Measurements from ENCODE around the gene COBLL1.

Gene COBLL1

GRCh38 chr2:164667566-164667965 is 174.1 kb downstream of the COBLL1 start:
- no peak for DNase-seq

GRCh38 chr2:164664070-164664469 is 177.6 kb downstream of the COBLL1 start:
- no peak for DNase-seq

- no peak for DNase-seq
Observed at GRCh38 chr2:164662868-164663631, 178.6 kb downstream of the COBLL1 start.

- DNase-seq = no peak
Observed at GRCh38 chr2:164662066-164662465, 179.6 kb downstream of the COBLL1 start.

- DNase-seq = no peak
Observed at GRCh38 chr2:164661349-164661748, 180.3 kb downstream of the COBLL1 start.

- no peak for DNase-seq
Observed at GRCh38 chr2:164657129-164657528, 184.5 kb downstream of the COBLL1 start.

- no peak for DNase-seq
Observed at GRCh38 chr2:164655750-164656149, 185.9 kb downstream of the COBLL1 start.

- no peak for DNase-seq
Observed at GRCh38 chr2:164655336-164655735, 186.3 kb downstream of the COBLL1 start.

- no peak for DNase-seq
Observed at GRCh38 chr2:164651361-164651760, 190.3 kb downstream of the COBLL1 start.

- no peak for DNase-seq
Observed at GRCh38 chr2:164644036-164644700, 197.5 kb downstream of the COBLL1 start.

GRCh38 chr2:164642946-164643555 is 198.6 kb downstream of the COBLL1 start:
- no peak for DNase-seq

- DNase-seq = no peak
Observed at GRCh38 chr2:164642268-164642667, 199.4 kb downstream of the COBLL1 start.
